NCI-H748 (cell line): ENCODE results near the gene TNNI2.
"Not testable (repeated sequence)": the region's sequence is repeated elsewhere in the genome, so short reads cannot be mapped to it uniquely, and the experiment has no call there.

Experiments
- DNase-seq: peaks from one replicate; lab custom pipeline; 2025; ENCODE audit not compliant: unreplicated experiment; lab: John Stamatoyannopoulos, UW

TNNI2 gene

DNA sequence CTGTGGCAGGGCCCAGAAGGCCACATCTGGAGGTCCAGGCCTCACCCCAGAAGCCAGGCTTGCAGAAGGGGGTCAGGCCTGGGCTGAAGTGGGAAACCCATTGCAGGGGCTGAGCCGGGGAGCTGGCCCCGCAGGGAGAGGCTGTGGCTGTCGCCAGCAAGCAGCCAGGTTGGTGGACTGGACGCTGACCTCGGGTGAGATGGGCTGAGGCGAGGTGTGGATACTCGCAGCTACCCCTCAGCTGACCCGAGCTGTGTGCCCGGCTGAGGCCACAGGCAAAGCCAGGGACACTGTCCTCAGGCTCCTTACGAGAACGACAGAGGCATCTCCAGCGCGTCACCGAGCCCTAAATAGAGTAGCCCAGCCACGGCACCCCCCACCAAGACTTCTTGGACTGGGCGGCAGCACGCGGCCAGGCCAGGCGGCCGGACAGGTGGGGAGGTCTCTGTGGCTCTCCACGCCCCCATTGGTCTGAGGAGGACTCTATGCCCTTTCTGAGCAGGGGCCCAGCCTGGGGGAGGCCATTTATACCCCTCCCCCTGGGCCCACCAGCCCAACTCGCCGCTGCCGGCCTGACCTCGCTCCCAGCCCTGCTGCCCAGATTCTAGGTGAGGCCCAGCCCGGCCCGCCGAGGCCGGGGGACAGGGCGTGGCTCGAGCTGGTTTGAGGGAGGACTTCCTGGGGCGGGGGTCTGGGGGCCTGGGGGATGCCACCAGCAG lies at the start of gene TNNI2:
Gene TNNI2 (plus strand): TSS at position 556 of the 719 bp plus-strand sequence. CDS start 716 bp downstream, outside the sequence.
- DNase-seq: no peak

DNA sequence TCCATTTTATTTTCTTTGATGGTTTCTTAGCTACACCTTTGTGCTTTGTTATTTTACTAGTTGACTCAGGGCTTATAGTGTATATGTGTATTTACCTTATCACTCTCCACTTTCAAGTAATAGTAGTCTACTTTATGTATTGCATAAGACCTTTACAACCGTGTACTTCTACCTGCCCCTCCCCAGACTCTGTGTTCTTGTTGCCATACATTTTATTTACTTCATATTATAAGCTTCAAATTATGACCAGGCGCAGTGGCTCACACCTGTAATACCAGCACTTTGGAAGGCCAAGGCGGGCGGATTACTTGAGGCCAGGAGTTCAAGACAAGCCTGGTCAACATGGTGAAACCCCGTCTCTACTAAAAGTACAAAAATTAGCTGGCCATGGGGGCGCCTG lies 46.9 kb upstream of the TNNI2 start:
- no peak for DNase-seq

DNA sequence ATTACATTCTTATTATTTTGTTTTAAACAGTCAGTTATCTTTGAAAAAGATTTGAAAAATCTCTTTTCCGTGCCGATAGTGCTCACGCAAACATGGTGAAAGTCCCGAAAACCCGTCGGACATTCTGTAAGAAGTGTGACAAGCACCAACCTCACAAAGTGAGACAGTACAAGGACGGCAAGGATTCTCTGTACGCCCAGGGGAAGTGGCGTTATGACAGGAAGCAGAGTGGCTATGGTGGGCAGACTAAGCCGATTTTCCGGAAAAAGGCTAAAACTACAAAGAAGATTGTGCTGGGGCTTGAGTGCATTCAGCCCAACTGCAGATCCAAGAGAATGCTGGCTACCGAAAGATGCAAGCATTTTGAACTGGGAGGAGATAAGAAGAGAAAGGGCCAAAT lies 46.3 kb upstream of the TNNI2 start:
- no peak for DNase-seq

DNA sequence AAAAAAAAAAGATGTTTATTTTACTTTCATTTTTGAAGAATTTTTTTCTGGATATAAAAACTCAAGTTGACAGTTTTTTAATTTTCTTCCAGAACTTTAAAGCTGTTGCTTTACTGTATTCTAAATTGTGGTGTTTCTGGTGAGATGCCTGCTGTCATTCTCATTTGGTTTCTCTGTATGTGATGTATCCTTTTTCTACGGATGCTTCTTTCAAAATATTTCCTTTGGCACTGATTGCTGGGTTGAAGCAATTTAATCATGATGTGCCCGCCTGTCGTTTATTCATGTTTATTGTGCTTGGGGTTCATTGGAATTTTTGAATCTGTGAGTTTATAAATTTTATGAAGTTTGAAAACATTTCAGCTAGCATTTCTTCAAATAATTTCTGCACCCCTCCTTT lies 45.7 kb upstream of the TNNI2 start:
- DNase-seq: no peak

DNA sequence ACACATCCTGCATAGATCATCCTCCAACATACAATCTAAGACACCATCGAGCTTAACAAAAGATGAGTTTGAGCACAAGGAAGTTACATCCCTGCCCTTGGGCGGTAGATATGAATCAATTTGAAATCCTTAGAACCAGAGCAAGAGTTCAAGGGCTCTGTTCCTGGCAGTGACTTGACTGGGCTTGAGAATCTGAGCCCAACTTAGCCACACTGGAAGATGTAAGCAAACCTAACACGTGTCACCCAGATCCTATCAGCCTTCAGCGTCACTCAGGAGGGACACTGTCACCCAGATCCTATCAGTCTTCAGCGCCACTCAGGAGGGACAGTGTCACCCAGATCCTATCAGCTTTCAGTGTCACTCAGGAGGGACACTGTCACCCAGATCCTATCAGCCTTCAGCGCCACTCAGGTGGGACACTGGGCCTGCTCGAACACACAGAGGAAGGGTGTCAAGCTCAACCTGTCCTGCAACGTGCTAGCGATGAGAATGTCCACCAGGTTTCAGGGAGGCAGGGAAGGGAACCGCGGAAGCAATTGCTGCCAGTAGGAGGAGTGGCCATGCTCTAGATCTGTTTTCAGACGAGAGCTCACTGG lies 42.3 kb upstream of the TNNI2 start:
- no peak for DNase-seq

DNA sequence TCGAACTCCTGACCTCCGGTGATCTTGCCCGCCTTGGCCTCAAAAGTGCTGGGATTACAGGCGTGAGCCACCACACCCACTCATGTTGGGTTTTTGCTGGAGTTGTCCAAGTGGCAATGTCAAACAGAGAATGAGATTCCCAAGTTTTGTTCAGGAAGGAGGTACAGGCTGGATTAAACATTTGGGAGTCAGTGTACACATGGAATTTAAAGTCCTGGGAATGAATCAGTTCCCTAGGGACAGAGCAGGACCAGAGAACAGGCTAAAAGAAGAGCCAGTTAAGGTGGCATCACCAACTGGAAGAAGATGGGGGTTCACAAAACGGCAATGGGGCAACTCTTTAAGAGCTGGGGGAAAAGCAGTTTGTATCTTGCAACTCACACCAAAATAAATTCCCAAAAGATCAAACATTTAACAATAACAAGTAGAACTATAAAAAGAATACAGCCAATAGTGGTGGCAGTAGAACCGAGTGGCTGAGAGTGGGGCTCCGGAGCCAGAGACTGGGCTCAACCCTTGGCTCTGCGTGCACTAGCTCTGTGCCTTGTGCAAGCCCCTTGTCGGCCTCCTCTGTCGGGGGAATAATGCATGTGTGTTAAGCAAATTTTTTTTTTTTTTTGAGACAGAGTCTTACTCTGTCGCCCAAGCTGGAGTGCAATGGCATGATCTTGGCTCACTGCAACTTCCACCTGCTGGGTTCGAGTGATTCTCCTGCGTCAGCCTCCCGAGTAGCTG lies 41.2 kb upstream of the TNNI2 start:
- no peak for DNase-seq

DNA sequence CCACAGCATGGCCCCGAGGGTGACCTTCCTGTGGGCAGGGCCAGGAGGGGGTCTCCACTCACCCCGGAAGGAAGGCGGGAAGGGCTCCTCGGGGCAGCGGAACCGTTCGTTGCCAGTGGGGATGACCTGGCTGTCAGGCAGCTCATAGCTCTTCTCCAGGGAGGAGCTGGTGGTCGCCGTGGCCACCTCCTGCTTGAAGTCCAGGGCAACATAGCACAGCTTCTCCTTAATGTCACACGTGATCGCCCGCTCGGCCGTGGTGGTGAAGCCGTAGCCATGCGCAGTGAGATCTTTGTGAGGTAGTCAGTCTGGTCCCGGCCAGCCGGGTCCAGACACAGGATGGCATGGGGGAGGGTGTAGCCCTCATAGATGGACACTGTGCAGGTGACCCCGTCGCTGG lies 35.5 kb upstream of the TNNI2 start:
- DNase-seq: no peak

DNA sequence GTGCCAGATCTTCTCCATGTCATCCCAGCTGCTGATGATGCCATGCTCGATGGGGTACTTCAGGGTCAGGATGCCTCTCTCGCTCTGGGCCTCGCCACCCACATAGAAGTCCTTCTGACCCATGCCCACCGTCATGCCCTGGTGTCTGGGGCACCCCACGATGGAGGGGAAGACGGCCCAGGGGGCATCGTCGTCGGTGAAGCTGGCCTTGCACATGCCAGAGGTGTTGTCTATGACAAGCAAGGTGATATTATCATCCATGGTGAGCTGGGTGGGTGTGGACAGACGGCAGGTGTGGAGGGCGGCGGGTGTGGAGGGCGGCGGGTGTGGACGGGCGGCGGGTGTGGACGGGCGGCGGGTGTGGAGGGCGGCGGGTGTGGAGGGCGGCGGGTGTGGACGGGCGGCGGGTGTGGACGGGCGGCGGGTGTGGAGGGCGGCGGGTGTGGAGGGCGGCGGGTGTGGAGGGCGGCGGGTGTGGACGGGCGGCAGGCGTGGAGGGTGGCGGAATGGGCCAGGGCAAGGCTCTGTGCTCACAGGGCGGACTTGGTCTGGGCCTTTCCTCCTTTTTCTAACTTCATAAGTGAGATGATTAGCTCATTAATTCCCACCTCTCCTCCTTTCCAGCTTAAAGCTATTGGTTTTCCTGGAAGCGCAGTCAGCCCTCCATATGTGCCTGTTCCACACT lies 34.8 kb upstream of the TNNI2 start:
- not testable (repeated sequence) for DNase-seq

DNA sequence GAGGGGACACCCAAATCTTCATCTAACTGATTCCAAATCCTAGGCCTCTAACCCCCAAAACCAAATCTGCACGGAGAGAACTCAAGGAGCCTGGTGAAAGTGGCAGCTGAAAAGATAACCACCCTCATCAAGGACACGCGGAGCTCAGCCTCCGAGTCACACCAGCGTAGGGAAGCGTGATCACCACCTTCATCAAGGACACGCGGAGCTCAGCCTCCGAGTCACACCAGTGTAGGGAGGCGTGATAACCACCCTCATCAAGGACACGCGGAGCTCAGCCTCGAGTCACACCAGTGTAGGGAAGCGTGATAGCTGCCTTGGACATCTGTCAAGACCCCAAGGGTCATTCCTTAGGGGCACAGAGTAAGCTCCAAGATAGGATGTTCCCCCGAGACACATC lies 33.3 kb upstream of the TNNI2 start:
- DNase-seq: no peak

DNA sequence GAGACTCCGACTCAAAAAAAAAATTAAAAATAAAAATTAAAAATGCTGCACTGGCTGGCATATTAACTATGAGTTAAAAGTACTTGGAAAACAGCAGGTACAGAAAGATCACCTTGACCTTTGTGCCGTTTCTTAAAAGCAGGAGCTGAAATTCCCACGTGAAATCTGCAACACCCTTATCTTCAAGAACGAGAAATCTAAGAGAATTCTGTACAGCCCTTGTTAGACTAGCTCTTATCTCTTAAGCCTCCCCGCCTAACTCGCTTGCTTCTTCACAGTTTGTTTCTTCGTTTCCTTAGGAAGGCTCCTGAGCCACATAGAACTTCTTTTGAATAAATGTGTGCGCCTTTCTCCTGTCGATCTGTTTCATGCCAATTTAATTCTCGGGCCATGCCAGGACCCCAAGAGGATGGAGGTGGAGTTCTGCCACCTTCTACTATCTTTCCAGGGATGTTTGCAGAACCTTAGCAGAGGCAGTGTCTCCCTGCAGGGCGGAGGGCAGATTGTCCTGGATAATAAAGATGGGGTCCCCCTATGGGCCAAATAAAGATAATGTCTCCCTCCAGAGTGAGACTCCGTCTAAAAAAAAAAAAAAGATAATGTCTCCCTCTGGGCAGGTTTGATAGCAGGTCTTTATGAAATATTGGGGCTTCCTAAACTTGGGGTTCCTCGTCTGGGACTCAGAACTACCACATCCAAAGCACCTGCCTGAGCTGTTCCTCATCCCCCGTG lies 31.4 kb upstream of the TNNI2 start:
- DNase-seq: no peak

DNA sequence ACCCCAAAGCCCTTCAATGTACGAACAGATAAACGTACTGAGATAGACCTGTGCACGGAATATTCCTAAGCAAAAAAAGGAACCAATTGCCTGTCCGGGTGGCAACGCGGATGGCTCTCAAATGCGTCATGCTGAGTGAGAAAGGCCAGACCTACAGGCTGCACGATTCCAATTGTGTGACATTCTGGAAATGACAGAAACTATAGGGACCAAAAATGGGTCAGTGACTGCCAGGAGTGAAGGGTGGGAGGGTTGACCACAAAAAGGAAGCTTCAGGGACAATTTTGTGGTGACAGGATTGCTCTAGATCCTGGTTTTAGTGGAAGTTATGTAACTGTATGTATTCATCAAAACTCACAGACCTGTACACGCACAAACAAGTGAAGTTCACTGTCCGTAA lies 28.0 kb upstream of the TNNI2 start:
- DNase-seq: no peak

DNA sequence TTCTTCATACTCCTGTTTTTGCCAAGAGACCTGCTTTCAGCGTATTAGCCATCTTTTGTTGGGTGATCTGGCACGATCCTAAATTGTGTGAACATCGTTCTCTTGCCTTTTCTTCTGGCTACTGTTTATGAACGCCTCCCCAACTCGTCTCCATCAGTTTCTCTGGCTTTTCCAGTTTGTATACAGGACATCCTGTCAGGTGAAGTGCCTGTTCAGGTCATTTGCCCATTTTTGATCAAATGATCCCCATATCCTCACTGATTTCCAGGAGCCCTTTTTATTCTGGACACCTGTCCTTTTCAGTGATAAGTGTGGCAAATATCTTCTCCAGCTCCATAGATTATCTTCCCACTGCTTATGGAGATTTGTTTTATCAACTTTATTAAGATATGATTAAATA lies 26.5 kb upstream of the TNNI2 start:
- no peak for DNase-seq

DNA sequence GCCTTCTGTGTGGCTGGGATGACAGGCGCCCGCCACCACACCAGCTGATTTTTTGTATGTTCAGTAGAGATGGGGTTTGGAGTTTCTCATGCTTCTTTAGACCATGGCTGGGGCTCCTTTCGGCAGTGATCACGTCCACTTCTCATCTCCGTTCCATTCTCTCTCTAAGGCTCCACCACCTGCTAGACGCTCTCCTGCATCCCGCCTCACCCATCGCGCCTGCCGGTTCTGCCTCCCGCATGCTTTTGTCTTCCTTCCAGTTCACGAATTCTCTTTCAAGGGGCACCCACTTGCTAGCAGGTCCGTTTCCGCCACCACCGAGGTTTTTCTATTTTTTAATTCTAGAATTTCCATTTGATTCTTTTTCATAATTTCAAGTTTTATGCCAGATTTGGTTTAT lies 26.0 kb upstream of the TNNI2 start:
- DNase-seq: no peak

DNA sequence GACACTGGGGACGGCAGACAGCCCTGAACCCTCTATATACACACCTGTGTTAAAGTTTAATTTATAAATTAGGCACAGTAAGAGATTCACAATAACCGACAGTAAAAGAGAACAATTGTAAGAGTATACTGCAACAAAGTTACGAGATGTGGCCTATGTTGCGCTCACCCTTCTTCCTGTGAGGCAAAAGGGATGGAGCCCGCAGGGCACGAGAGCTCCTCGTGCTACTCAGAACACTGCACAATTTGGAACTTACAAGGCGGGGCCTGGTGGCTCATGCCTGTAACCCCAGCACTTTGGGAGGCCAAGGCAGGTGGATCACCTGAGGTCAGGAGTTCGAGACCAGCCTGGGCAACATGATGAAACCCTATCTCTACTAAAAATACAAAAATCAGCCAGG lies 25.4 kb upstream of the TNNI2 start:
- DNase-seq: not testable (repeated sequence)

DNA sequence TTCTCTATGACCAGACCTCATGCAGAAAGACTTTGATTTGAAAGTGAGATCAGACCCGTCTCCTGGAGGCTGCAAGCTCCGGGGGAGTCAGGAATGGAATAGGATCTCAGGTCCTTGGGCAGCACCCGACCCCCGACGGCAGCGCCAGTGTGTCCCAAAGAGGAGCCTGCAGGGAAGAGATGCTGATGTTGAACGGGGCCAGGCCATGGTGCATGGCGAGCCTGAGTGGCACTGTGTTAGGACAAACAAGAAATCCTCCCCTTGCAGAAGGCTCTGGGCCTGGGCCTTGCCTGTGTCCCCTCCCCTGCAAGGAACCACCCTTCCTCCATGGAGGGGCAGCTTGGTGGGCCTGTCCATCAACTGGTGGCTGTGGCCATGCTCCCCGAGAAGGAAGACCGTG lies 24.1 kb upstream of the TNNI2 start:
- DNase-seq: no peak

DNA sequence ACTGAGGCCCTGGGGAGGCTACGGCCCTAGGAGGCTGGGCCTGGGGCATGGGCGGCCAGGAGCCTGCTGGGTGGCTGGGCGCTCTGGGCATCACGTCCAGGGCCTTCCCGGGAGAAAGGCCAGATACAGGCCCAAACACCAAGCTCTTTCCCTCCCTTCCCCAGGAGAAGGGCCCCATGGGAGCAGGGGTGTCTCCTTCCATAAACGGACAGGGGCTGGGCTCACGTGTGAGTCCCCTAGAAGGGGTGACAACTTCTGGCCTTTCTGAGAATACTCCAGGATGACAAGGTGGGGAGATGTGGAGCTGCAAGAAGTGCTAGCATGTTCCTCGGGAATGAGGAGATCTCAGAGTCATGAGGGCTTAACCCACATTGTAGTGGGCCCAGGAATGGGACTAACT lies 23.5 kb upstream of the TNNI2 start:
- DNase-seq: no peak

DNA sequence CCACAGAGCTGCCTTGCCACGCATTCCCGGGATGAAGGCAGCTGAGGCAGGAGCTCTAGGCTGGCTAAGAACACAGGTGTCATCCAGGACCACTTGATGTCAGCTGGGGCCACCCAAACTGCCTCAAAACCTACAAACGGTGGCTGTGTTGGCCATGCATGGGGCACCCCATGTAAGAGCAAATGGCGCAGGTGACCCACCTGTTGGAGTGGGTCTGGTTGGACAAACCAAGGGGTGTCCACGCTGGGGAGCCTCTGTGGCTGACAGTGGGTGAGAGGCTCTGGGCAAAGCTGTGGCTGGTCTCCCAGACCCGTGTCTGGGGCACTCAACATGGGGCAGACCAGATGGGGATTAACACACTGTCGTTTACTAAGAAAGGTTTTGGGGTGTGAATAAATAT lies 23.0 kb upstream of the TNNI2 start:
- no peak for DNase-seq

DNA sequence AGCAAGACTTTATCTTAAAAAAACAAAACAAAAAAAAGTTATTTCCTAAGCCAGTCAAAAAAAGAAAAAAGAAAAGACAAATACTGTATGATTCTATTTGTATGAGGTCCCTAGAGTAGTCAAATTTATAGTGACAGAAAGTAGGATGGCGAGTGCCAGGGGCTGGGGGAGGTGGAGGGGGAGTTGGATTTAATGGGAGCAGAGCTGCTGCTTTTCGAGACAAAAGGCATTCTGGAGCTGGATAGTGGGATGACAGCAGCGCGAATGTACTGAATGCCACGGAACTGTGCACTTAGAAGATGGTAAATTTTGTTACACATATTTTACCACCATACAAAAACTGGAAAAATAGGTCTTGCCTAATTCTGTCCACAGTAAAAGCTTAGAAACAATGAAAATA lies 21.8 kb upstream of the TNNI2 start:
- DNase-seq: no peak

DNA sequence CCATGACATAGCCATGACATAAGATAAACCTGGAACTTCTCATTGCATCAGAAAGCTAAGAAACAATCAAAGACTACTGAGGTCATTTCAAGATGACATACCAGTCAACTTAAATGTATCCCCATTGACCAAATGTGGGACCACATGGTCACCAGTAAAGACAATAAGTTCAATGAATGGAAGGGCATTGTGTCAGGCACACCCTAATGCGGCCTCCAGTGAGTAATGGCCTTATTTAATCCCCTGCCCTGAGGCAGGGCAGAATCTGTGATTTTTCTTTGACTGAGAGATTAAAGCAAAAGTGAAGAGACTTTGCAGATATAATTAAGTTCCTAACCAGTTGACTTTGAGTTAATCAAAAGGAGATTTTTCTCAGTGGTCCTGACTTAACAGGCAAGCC lies 21.3 kb upstream of the TNNI2 start:
- no peak for DNase-seq

DNA sequence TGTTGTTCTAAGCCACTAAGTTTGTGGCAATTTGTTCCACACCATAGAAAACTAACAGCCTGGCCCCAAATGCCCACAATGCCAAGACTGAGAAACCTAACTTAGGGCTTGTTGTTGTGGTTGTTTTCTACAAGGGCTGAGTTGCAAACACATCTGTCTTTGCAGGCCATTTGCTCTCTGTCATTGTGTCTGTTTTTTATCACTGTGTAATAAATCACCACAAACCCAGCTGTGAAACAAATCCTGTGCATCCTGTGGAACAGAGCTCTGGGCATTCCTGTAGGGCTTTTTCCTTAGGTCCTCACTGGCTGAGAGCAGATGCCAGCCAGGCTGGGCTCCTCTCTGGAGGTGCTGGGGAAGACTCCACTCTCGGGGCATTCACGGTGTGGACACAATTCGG lies 19.7 kb upstream of the TNNI2 start:
- no peak for DNase-seq
